ENCODE measurements around the gene CMIP. TPM values are rescaled to one million over a fixed set of nuclear protein-coding genes. Genes with fewer than 3 reads are reported as not detected.

CMIP gene
- total RNA-seq, 2 experiments from 2014 or later: 26.3 to 29.1 TPM

- CTCF ChIA-PET: no interaction called here
- POLR2A ChIA-PET: no interaction called here
These were observed 56.4 kb downstream of the CMIP start for GRCh38 chr16:81500833-81501521.

DNA sequence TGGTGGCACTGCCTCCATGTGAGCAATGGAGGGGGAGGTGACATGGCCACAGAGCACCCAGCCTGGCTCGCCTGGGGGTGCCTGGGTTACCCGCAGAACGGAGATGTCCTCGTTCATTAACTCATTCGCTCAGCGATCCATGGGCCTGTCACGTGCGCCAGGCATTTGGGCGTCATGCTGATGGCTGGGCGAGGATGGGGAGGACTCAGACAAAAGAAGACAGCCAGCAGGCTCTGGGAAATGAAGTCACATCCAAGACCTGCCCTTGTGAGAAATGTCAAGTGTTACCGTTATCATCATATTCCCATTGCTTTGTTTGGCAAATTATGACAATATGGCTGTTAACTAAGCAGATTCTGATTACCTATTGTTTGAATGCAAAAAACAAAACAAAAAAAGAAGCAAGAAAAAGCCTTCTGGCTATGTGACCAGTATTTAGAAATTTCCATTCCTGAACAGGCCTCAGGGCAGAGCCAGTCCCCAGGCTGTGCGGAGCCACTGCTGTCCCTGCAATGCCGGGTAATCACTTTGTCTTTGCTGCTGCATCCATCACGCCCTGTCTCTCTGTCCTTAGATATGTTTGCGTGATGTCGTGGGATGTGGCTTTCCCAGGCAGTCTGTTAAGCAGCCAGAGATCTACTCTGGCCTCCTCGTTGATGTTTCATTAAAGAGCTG lies 57.9 kb downstream of the CMIP start:
- ChIA-PET POLR2A (no interaction called here), CTCF (no interaction called here)

- ChIA-PET POLR2A (no interaction called here), CTCF (no interaction called here)
These were observed 60.5 kb downstream of the CMIP start for GRCh38 chr16:81505011-81505661.

DNA sequence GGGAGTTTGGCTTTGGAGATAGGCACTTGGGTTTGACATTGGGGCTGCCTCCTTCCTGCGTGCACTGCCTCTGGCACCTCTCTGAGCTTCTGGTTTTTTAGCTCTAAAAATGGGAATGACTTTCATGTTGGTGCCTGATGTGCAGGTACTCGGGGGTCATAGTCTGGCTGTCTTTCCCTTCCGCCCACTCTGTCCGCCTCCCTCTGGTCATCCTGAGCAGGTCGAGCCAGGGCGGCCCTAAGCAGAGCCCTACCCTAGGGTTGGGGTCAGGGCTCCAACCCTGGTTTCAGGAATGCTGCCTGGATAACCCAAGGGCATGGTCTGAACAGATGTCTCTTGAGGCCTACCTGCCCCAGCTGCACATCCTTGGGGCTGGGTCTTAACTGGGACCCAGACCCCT lies 64.8 kb downstream of the CMIP start:
- ChIA-PET CTCF (no interaction called here), POLR2A (no interaction called here)

- POLR2A ChIA-PET: no interaction called here
- CTCF ChIA-PET: no interaction called here
These were observed 65.4 kb downstream of the CMIP start for GRCh38 chr16:81510016-81510415.

DNA sequence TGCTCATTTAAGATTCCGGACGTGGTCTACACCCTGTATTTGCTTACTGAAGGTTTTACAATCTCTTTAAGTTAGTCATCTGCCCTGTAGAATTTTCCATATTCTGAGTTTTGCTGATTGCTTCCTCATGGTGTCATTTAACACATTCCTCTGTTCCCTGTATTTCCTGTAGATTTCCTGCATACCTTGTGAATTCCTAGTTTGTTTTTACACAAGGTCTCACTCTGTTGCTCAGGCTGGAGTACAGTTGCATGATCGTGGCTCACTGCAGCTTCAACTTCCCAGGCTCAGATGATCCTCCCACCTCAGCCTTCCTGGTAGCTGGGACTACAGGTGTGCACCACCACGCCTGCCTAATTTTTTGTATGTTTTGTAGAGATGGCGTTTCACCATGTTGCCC lies 66.8 kb downstream of the CMIP start:
- POLR2A ChIA-PET: no interaction called here
- CTCF ChIA-PET: no interaction called here

- CTCF ChIA-PET: no interaction called here
These were observed 68.8 kb downstream of the CMIP start for GRCh38 chr16:81513204-81514040.

GRCh38 chr16:81514041-81514559 lies 69.5 kb downstream of the CMIP start:
- ChIA-PET POLR2A (interaction anchor here (0.5 kb wide), 1 partner anchor 242 kb away, joined by 3 read pairs; no protein-coding TSS in a partner anchor), CTCF (no interaction called here)

More at GRCh38 chr16:81513204-81514040, 68.8 kb downstream of the CMIP start:
- POLR2A ChIA-PET: interaction anchor here (0.5 kb wide), 1 partner anchor 241 kb away, joined by 3 read pairs; no protein-coding TSS in a partner anchor

GRCh38 chr16:81514568-81515258 lies 70.1 kb downstream of the CMIP start:
- ChIA-PET POLR2A (no interaction called here), CTCF (interaction anchor here (1.0 kb wide), 1 partner anchor 32 kb away, joined by 3 read pairs; no protein-coding TSS in a partner anchor)

DNA sequence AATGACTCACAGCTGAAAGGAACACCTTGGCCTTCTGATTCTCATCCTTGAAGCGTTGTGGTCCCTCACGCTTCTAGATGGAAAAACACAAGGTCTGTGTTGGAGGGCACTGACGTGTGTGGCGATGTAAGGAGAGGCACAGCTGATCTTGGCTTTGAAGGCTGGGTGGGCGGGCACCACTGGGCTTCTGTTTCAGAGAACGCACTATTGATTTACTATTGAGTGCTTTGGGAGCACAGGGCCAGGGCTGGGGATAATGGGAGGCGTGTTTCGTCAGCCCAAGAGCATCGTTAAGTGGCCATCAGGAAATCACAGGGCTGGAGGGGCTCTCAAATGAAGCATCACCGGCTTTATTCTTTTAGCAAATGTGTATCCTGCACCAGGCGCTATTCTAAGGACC lies 70.7 kb downstream of the CMIP start:
- POLR2A ChIA-PET: no interaction called here
- CTCF ChIA-PET: interaction anchor here (1.0 kb wide), 1 partner anchor 33 kb away, joined by 3 read pairs; no protein-coding TSS in a partner anchor

DNA sequence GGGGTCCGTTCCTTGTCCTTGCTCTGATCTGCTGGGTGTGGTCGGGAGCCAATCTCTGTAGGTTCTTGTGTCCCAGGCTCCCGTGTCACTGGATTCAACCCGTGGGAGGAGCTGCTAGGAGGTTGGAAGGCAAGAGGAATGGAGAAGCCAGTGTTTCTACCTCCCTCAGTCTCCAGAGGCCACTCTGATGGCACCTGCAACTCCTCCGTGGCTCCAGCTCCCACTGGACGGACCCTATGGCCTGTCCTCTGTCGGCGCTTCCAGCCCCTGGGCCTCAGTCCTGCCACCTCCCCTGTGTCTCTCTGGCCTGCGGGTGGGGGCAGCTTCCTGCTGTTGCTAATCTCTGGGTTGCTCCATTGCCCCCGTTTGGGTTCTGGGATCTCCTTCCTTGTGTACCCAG lies 71.1 kb downstream of the CMIP start:
- ChIA-PET POLR2A (interaction anchor here (0.5 kb wide), 1 partner anchor 70 kb away, joined by 4 read pairs; no protein-coding TSS in a partner anchor), CTCF (no interaction called here)

- POLR2A ChIA-PET: no interaction called here
These were observed 72.0 kb downstream of the CMIP start for GRCh38 chr16:81516478-81517149.

DNA sequence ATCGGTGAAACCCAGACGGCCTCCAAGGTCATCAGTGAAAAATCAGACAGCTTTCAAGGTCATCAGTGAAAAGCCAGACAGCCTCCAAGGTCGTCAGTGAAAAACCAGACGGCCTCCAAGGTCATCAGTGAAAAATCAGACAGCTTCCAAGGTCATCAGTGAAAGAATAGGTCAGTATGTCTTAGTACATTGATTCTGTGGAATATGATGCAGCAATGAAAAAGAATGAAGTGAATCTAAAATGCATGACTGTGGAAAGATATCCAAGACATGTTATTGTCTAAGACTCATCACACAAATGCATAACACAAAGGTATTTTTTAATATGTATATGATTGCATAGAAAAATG lies 72.5 kb downstream of the CMIP start:
- ChIA-PET POLR2A (no interaction called here), CTCF (no interaction called here)

More at GRCh38 chr16:81516478-81517149, 72.0 kb downstream of the CMIP start:
- CTCF ChIA-PET: no interaction called here

DNA sequence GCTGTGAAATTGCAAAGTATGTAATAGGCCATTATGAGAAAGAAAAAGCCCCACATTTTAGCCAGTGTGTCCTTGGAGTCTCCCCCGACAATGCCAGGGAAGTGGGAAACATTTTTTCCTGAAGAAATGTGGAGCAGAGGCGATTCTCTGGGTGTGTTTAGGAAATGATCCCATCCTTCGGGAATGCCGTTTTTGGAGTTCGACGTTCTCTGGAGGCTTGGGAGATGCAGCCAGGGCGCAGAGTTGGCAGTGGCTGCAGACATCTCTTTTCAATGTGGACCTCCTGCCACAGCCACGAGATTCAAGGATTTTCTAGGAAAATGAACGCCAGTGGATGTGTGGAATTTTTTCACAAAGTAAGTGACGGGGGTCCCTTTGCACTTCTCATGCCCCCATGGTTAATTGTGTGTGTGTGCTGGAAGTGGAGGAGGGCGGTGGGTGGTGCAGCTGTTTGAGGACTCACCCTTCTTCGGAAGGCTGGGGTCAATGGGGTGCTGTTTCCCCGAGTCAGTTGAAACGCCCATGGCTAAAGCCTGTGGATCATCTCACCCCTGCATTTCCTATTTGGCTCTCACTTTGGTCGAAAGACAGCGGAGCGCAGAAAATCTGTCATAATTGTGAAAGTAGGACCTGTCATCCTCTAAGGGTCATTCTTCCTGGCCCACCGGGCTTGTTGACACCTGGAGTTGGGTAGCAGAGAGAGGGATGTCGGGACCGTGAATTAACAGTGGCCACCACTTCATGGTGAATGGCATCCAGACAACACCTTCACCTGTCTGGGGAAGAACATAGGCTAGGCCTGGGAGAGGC lies 73.2 kb downstream of the CMIP start:
- CTCF ChIA-PET: no interaction called here
- POLR2A ChIA-PET: no interaction called here

DNA sequence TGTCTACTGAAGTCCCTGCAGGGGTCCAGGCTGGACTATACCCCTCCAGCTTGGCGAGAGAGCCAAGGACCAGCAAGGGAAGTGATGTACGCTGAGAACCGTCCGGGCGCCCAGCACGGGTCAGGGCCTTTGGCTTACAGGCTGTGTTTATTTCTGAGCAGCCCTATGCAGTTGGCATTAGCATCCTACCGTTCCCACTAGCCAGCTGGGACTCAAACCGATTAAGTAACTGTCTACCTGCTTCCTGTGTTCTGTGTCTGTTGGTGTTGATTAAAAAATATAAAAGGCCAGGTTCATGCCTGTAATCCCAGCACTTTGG lies 73.8 kb downstream of the CMIP start:
- ChIA-PET POLR2A (no interaction called here), CTCF (no interaction called here)

DNA sequence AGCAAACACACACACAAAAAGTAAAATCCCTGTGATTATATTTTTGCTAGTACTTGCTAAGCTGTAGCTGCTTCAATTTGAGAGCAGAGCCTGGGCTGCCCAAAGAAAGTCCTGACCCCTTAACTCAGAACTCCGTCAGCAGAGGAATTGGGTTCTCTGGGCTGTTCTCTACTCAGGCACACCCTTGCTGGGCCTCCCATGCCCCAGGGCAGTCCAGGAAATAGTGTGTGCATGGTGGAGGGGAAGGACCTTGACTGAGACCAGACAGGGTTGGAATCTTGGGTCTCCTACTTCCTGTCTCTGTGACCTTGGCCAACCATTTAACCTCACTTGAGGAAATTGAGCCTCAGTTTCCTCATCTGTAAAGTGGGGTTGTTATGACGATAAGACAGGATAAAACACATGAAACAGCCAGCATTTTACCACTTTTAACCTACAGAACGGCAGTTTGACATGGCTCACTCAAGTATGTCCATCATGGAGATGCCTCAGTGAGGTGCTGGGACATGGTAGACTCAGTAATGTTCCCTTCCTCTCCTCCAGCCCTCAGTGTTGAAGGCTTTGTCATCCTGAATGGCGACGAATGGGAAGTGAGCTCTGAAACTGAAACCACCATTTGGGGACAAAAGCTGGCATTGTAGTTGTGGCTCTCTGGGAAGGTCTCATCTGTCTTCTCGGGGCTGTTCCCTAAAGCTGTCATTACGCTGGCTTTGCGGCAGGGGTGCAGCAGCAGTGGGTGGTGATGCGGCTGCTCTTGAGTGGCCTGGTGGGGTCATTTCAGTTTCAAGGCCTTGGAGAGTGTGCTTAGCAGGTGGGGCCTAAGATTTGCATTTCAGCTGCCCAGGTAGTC lies 74.9 kb downstream of the CMIP start:
- ChIA-PET POLR2A (no interaction called here), CTCF (no interaction called here)

- POLR2A ChIA-PET: no interaction called here
- CTCF ChIA-PET: no interaction called here
These were observed 75.5 kb downstream of the CMIP start for GRCh38 chr16:81520151-81520470.
